COLO668 (cell line): Measurements from ENCODE around the gene WNK4.
"Not testable (repeated sequence)": the region's sequence is repeated elsewhere in the genome, so short reads cannot be mapped to it uniquely, and the experiment has no call there.

Experiments used
- DNase-seq: peaks from one replicate; lab custom pipeline; 2025; ENCODE audit not compliant: unreplicated experiment; lab: John Stamatoyannopoulos, UW

Gene WNK4

GRCh38 chr17:42769964-42770363 lies 10.4 kb upstream of the WNK4 start:
- not testable (repeated sequence) for DNase-seq

GRCh38 chr17:42772945-42773289 lies 7.5 kb upstream of the WNK4 start:
- no peak for DNase-seq

GRCh38 chr17:42773290-42774035 lies 6.9 kb upstream of the WNK4 start, which contains the start of gene VPS25:
VPS25 (plus strand) TSS chr17:42773449; CDS start chr17:42773476, 27 bp downstream.
- peak; percentile 70 for DNase-seq

- no peak for DNase-seq
Measured at GRCh38 chr17:42774066-42774745, 6.2 kb upstream of the WNK4 start.

GRCh38 chr17:42775534-42776098 lies 4.8 kb upstream of the WNK4 start:
- DNase-seq: no peak

GRCh38 chr17:42778570-42778969 lies 1.8 kb upstream of the WNK4 start:
- DNase-seq: no peak

- DNase-seq: no peak
Measured at GRCh38 chr17:42779304-42779935, 990 bp upstream of the WNK4 start.

- DNase-seq: no peak
Measured at GRCh38 chr17:42780851-42781638, 635 bp downstream of the WNK4 start.

- no peak for DNase-seq
Measured at GRCh38 chr17:42781639-42782165, 1.3 kb downstream of the WNK4 start.

- DNase-seq: no peak
Measured at GRCh38 chr17:42782166-42783061, 2.0 kb downstream of the WNK4 start.

- no peak for DNase-seq
Measured at GRCh38 chr17:42783062-42783790, 2.8 kb downstream of the WNK4 start.

GRCh38 chr17:42783791-42784138 lies 3.4 kb downstream of the WNK4 start:
- DNase-seq: no peak

GRCh38 chr17:42784409-42784808 lies 4.0 kb downstream of the WNK4 start:
- DNase-seq: no peak

GRCh38 chr17:42784811-42785592 lies 4.6 kb downstream of the WNK4 start:
- DNase-seq: no peak

- no peak for DNase-seq
Measured at GRCh38 chr17:42787266-42787665, 6.9 kb downstream of the WNK4 start.

GRCh38 chr17:42791948-42792347 lies 11.5 kb downstream of the WNK4 start:
- DNase-seq: no peak

- no peak for DNase-seq
Measured at GRCh38 chr17:42792545-42792944, 12.1 kb downstream of the WNK4 start.

GRCh38 chr17:42795061-42795460 lies 14.7 kb downstream of the WNK4 start:
- no peak for DNase-seq
